NB4 (cell line): ENCODE results near the gene EXD3.

Source experiments
- MYC ChIP-seq: IDR thresholded peaks from 2 replicates; pipeline ENCODE4 v1.6.1; 2011; ENCODE audit warnings: low read depth, low read length
- POLR2A ChIP-seq: IDR thresholded peaks from 2 replicates; pipeline ENCODE4 v1.6.1; 2011; ENCODE audit warnings: mild to moderate bottlenecking; ENCODE audit not compliant: insufficient read length; ENCODE audit errors: extremely low read depth
- TF ChIP-seq, protein P1 (sequence below): IDR thresholded peaks from one replicate; pipeline ENCODE4 v1.5.1; 2012; ENCODE audit warnings: low read depth, low read length
- TF ChIP-seq, protein P2 (sequence below): IDR thresholded peaks from 2 replicates; pipeline ENCODE4 v1.6.1; 2011; ENCODE audit warnings: low read depth, low read length

DNA sequence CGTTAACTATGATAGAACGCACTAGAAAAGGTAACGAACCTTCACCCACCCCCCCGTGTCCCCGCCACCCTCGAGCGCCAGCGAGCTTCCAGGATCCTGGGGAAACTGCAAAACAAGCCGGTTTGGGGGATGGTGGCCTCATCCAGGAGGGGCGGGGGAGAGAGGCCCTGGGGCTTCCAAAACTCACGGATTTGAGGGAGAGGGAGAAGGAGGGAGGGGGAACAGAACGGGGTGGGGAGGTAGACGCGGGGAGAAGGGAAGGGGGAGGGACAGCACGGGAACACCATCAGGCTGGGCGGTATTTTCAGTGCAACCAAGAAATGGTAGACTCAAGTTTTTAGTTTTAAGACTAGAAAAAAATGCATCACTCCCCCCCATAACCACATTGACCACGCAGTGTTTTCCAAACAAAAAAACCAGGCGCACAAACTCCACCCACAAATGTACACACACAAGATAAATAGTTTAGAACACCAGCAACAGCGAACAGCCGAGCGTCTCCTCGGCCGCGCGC is 122.3 kb downstream of the EXD3 start:
- TF ChIP-seq, protein P1, sequence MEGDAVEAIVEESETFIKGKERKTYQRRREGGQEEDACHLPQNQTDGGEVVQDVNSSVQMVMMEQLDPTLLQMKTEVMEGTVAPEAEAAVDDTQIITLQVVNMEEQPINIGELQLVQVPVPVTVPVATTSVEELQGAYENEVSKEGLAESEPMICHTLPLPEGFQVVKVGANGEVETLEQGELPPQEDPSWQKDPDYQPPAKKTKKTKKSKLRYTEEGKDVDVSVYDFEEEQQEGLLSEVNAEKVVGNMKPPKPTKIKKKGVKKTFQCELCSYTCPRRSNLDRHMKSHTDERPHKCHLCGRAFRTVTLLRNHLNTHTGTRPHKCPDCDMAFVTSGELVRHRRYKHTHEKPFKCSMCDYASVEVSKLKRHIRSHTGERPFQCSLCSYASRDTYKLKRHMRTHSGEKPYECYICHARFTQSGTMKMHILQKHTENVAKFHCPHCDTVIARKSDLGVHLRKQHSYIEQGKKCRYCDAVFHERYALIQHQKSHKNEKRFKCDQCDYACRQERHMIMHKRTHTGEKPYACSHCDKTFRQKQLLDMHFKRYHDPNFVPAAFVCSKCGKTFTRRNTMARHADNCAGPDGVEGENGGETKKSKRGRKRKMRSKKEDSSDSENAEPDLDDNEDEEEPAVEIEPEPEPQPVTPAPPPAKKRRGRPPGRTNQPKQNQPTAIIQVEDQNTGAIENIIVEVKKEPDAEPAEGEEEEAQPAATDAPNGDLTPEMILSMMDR, result no peak
- TF ChIP-seq POLR2A, result no peak
- TF ChIP-seq, protein P2, sequence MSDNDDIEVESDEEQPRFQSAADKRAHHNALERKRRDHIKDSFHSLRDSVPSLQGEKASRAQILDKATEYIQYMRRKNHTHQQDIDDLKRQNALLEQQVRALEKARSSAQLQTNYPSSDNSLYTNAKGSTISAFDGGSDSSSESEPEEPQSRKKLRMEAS, result no peak
- TF ChIP-seq MYC, result no peak
